GM19397 (cell line): ENCODE results near the gene ZNF552.
"Not testable (repeated sequence)": the region's sequence is repeated elsewhere in the genome, so short reads cannot be mapped to it uniquely, and the experiment has no call there.

ENCODE experiments used
- ATAC-seq: cut with Tn5 transposase; IDR thresholded peaks from one replicate; pipeline ENCODE4 v1.9.1; 2021; ENCODE audit warnings: mild to moderate bottlenecking, moderate library complexity; ENCODE audit not compliant: unreplicated experiment

The ZNF552 gene

GRCh38 chr19:57814505-57815246 is at the start of gene ZNF552:
TSS of gene ZNF552 (minus strand) at chr19:57814913. CDS start at chr19:57814743, 170 bp downstream.
- peak; percentile 77 for ATAC-seq

DNA sequence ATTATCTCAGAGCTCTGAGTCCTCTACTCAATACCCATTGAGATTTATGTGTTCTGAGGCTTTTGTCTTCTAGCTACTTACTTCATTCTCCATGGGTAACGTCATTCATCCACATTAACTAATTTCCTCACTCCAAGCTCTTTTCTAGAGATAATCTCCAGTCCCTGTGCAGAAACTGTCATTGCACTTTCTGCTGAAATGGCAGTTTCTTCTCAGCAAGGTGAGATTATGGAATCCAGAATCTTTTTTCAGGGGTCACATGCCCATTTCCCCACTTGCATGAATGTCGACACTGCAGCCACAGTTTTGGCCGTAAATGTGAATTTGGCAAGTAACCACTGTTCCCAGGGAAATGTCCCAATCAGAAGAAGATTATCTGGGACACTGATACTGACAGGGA is 47.6 kb upstream of the ZNF552 start:
- not testable (repeated sequence) for ATAC-seq

DNA sequence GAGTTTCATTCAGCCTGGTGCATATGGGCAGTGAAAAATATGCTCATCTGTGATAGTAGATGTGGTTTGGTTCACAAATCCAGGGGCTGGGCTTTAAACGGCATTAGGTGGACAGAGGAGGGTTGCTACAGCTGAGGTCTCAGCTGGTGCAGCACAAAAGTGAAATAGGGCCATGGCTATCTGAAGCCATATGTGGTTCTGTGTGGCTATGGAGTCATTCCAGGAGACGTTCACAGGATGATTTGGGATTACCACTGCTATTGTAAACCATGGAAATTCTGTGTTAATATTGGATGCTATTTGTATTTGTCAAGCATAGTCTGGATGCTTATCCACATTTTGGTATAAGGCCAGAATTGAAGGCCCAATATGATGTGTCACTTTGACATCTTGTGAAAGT is 39.4 kb upstream of the ZNF552 start:
- not testable (repeated sequence) for ATAC-seq

GRCh38 chr19:57851812-57852603 is 37.3 kb upstream of the ZNF552 start:
- not testable (repeated sequence) for ATAC-seq

- no peak for ATAC-seq
Measured at GRCh38 chr19:57850553-57851017, 35.9 kb upstream of the ZNF552 start.

DNA sequence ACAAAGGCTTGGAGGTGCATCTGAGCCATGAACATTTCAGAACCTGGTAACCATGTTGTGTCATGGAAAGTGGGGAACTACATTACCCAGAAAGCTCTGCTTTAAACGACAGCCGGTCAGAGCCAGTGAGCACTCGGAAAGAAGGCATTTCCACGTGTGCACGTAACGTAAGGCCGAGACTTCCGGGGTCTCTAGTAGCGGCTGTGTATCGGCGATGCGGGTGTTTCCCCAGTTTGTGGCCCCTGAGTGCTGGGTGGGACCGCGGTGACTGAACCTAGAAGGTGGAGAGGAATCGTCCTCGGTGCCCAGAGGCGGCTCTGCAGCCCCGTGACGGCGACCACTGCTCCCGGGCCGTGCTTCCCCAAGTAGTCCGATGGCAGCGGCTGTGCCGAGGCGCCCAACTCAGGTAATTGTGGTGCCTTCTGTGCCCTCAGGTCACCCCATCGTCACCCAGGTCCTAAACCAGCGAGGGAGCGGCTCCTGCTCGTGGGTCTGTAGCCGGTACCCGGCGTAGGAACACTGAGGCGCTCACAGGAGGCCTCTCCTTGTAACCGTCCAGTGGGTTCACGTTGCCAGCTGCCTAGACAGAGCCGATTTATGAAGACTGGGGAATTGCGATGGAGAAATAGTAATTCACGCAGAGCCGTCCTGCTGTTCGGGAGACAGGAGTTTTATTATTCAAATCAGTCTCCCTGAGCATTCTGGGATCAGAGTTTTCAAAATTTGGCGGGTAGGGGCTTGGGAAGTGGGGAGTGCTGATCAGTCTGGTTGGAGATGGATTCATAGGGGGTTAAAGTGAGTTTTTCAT is 35.2 kb upstream of the ZNF552 start, which contains the start of gene ZNF587:
TSS of gene ZNF587 (plus strand) at position 194 of the 808 bp plus-strand sequence. CDS start at position 374, 180 bp downstream.
- peak; percentile 95 for ATAC-seq

DNA sequence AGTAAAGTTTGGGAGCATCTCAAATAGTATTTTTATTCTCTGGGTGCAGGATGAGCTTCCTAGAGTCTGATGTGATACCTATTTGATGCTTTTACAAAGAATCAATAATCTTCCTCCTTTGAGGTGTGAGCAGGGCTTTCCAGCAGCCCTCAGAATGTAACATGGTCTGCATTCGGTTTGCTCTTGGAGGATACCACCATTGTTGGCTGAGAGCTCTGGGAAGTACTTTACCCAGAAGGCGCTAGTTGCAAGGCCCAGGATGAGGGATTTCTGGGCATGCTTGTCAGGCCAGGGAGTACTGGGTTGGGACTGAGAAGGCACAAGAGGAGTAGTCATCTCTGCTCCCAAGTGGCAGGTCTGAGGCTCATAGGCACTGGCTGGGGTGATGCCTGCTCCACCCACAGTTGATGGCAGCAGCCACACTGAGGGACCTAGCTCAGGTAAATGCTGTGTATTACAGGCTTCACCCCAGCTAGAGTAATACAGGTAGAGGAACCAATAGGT is 34.5 kb upstream of the ZNF552 start:
- ATAC-seq = peak; percentile 1

DNA sequence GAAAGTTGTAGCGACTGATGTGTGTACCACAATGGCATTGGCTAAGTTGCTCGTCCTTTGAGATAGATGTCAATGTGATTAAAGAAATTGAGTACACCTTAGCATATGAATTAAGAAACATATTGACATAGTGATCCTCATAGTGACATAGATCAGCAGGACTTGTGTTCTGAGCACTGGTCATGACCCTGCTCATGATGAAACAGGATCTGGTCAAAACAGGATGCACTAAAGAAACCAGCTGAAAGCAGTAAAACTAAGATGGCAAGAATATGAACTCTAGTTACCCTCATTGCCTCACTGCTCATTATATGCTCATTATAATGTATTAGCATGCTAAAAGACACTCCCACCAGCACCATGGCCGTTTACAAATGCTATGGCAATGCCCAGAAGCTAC is 32.5 kb upstream of the ZNF552 start:
- ATAC-seq = not testable (repeated sequence)

DNA sequence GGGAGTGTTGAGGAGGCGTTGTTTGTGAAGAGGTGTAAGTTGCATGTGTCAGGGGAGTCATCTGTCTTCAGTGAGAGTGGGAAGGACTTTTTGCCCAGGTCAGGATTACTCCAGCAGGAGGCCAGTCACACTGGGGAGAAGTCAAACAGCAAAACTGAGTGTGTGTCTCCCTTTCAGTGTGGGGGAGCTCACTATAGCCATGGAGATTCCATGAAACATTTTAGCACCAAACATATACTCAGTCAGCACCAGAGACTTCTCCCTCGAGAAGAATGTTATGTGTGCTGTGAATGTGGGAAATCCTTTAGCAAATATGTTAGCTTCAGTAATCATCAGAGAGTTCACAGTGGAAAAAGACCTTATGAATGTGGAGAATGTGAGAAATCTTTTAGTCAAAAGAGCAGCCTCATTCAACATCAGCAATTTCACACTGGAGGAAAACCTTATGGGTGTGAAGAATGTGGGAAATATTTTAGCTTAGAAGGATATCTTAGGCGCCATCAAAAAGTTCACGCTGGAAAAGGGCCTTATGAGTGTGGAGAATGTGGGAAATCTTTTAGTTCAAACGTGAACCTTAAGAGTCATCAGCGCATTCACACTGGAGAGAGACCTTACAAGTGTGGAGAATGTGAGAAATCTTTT is 26.5 kb upstream of the ZNF552 start:
- ATAC-seq = no peak

DNA sequence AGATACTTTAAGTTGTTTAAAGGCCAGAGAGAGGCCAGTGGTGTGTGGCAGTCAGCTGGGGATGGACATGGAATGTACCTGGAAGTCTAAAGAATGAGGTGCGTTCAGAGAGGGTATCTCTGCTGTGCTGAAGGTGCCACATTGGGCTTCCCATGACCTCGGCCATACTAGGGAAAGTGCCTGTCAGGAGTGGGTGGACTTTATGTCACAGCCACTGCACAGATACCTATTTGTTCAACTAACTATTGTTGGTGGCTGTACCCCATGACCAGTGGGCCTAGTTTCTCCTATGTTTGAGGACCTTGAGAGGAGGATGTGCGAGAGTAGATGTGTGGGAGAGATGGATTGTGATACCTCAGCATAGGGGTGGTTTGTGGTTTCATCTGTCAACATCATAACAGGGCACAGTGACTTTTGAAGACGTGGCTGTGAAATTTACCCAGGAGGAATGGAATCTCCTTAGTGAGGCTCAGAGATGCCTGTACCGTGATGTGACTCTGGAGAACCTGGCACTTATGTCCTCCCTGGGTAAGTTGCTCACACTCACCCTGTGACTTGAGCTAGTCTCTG is 24.0 kb upstream of the ZNF552 start:
- ATAC-seq = not testable (repeated sequence)

GRCh38 chr19:57836991-57837390 is 22.3 kb upstream of the ZNF552 start:
- not testable (repeated sequence) for ATAC-seq

GRCh38 chr19:57830071-57830602 is 15.4 kb upstream of the ZNF552 start, which contains the start of gene ZNF587B:
TSS of gene ZNF587B (plus strand) at chr19:57830299. CDS start at chr19:57830529, 230 bp downstream.
- ATAC-seq = no peak

GRCh38 chr19:57829316-57829715 is 14.6 kb upstream of the ZNF552 start:
- ATAC-seq = no peak

DNA sequence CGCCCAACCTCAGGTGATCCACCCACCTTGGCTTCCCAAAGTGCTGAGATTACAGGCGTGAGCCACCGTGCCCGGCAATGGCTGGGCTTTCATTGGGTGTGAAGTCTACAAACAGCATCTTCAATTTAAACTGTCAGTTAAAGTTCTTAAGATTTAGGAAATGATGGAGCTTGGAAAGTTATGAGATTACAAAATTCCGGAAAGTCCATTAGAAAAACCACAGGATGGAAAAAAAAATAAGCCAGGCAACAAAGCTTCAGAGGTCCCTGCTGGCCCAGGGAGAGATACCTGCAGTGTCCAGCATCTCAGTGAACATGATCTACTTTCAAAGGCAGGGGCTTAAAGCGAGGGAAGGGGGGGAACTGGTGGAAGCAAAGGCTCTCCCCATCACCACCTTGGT is 10.8 kb upstream of the ZNF552 start:
- no peak for ATAC-seq

DNA sequence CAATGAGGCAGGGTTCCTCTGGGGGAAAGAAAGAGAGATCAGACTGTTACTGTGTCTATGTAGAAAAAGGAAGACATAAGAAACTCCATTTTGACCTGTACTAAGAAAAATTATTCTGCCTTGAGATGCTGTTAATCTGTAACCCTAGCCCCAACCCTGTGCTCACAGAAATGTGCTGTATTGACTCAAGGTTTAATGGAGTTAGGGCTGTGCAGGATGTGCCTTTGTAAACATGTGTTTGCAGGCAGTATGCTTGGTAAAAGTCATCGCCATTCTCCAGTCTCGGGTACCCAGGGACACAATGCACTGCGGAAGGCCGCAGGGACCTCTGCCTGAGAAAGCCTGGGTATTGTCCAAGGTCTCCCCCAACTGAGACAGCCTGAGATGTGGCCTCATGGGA is 8.9 kb upstream of the ZNF552 start:
- not testable (repeated sequence) for ATAC-seq

GRCh38 chr19:57823155-57823554 is 8.4 kb upstream of the ZNF552 start:
- not testable (repeated sequence) for ATAC-seq

GRCh38 chr19:57821501-57821900 is 6.8 kb upstream of the ZNF552 start:
- ATAC-seq = not testable (repeated sequence)

GRCh38 chr19:57821095-57821494 is 6.4 kb upstream of the ZNF552 start:
- ATAC-seq = not testable (repeated sequence)

DNA sequence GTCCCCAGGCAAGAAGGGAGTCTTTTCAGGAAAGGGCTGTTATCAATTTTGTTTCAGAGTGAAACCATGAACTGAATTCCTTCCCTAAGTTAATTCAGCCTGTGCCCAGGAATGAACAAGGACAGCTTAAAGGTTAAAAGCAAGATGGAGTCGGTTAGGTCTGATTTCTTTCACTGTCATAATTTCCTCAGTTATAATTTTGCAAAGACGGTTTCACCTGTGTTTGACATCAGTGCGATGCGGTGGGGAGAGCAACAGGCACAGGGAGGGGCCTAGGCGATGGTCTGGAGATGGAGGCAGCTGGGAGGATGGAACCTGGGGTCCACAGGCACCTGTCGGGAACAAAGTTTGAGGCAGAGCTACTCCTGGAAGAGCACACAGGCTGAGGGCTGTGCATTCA is 5.9 kb upstream of the ZNF552 start:
- no peak for ATAC-seq
